CD4-positive, alpha-beta T cell treated with Interleukin-15 for 4 hours (primary cell): ENCODE results near the gene ANO10.
"Not testable (repeated sequence)": the region's sequence is repeated elsewhere in the genome, so short reads cannot be mapped to it uniquely, and the experiment has no call there.

Experiments used
- DNase-seq: peaks from one replicate; pipeline ENCODE4 v3.0.0-alpha.2; 2020; ENCODE audit warnings: low spot score

Gene ANO10, protein sequence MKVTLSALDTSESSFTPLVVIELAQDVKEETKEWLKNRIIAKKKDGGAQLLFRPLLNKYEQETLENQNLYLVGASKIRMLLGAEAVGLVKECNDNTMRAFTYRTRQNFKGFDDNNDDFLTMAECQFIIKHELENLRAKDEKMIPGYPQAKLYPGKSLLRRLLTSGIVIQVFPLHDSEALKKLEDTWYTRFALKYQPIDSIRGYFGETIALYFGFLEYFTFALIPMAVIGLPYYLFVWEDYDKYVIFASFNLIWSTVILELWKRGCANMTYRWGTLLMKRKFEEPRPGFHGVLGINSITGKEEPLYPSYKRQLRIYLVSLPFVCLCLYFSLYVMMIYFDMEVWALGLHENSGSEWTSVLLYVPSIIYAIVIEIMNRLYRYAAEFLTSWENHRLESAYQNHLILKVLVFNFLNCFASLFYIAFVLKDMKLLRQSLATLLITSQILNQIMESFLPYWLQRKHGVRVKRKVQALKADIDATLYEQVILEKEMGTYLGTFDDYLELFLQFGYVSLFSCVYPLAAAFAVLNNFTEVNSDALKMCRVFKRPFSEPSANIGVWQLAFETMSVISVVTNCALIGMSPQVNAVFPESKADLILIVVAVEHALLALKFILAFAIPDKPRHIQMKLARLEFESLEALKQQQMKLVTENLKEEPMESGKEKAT

DNA sequence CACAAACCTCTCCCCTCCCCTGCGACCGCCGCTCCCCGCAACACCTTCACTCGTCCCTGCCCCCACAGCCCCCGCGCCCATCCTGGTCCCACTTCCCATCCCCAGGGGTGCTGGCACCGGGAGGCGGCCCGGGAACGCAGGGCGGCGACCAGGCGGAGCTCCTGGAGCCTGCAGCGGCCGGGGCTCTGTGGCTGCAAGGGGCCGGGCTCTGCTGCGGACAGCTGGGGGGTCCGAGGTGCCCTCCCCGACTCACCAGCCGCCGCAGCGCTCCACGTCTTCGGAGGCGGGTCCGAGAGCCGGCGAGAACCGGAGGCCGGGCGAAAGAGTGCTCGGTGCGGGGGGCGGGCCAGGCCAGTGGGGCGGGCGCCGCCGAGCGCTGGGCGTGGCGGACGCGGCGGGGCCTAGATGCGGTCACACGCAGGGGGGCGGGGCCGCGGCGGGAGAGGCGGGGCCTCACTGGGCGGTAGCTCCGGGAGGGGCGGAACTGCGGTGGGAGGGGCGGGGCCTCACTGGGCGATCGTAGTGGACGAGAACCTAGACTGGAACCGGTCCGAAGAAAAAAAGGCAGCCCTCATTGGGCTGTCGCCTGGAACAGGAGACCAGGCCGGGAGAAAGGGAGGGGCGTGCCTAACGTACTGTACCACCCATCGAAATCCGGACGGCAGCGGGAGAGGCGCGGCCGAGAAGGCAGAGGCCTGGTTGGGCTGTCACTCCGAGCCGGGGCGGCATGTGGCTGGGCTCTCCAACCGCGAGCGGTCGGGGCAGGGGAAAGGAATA, at the start of gene ANO10:
TSS of gene ANO10 (minus strand) at position 356 of the 777 bp plus-strand sequence. CDS start 16,159 bp downstream, outside the sequence.
- DNase-seq: peak; percentile 94

DNA sequence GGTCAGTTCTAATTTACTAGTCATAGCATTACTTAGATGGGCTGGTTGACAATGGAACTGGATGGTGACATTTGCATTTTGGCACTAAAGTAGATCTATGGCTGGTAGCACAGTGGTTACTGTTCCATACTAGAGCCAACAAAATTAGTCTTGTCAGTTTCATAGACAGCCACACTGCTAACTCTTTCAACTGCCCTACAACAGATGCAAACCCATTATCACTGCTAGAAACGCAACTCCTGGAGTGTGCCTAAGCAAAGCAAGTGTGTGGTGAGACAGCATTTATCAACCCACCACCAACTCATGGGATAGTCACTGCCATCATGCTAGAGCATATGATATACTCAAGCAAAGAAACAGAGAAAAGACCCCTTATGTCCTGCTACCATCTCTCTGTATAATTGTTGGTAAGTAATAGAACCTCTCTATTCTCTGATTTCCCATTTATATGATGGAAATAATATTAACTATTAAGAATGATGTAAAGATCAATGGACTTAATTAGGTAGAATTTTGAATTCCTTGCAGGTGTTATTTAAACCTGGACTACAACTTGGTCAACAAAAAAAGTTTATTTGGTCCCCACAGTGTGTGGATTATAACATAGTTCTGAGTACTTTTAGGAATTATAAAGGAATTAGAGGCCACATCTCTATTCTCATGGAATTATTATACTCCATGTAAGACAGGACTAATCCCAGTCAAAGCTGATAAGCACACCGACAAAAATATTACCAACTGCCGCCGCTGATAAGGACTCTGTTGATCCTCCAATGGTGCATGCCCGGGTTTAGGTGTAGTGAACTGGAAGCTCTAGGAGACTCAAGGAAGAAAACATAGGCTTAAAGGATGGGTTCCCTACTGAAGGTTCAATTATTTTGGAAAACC, 49.1 kb upstream of the ANO10 start:
- no peak for DNase-seq

DNA sequence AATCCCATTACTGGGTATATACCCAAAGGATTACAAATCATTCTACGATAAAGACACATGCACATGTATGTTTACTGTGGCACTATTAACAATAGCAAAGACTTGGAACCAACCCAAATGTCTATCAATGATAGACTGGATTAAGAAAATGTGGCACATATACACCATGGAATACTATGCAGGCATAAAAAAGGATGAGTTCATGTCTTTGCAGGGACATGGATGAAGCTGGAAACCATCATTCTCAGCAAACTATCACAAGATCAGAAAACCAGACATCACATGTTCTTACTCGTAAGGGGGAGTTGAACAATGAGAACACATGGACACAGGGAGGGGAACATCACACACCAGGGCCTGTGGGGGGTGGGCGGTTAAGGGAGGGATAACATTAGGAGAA, 43.2 kb upstream of the ANO10 start:
- not testable (repeated sequence) for DNase-seq

DNA sequence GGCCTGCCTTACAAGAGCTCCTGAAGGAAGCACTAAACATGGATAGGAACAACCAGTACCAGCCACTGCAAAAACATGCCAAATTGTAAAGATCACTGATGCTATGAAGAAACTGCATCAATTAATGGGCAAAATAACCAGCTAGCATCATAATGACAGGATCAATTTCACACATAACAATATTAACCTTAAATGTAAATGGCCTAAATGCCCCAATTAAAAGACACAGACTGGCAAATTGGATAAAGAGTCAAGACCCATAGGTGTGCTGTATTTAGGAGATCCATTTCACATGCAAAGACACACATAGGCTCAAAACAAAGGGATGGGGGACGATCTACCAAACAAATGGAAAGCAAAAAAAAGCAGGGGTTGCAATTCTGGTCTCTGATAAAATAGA, 39.6 kb upstream of the ANO10 start:
- DNase-seq: not testable (repeated sequence)

DNA sequence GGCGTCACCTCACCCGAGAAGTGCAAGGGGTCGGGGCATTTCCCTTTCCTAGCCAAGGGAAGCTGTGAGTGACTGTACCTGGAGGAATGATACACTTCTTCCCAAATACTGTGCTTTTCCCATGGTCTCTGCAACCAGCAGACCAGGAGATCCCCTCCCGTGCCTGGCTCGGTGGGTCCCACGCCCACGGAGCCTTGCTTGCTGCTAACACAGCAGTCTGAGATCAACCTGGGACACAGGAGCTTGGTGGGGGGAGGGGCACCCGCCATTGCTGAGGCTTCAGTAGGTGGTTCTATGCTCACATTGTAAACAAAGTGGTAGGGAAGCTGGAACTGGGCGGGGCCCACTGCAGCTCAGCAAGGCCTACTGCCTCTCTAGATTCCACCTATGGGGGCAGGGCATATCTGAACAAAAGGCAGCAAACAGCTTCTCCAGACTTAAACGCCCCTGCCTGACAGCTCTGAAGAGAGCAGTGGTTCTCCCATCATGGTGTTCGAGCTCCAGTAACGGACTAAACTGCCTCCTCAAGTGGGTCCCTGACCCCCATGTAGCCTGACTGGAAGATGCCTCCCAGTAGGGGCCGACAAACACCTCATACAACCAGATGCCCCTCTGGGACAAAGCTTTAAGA, 37.6 kb upstream of the ANO10 start:
- DNase-seq: no peak

DNA sequence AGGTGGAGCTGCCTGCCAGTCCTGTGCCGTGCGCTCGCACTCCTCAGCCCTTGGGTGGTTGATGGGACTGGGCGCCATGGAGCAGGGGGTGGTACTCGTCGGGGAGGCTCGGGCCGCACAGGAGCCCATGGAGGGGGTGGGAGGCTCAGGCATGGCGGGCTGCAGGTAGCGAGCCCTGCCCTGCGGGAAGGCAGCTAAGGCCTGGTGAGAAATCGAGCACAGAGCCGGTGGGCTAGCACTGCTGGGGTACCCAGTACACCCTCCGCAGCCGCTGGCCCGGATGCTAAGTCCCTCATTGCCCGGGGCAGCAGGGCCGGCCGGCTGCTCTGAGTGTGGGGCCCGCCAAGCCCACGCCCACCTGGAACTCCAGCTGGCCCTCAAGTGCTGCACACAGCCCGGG, 34.6 kb upstream of the ANO10 start:
- not testable (repeated sequence) for DNase-seq

DNA sequence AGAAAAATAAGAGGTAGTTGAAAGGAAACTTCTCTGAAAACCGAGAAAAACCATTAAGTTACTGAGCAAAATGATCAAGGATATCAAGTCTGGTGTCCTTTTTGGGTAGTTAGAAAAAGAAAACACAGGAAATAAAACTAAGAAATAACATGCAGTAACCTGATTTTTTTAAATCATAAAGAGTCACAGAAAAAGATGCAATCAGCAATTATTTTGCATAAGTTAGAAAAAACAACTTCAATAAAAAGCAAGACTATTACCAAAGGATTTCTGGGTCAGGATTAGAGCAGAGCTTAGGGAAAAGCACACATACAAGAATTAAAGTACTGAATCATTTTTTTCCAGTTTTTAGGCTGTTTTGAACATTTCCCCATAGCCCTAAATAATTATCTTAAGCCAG, 28.5 kb upstream of the ANO10 start:
- no peak for DNase-seq

DNA sequence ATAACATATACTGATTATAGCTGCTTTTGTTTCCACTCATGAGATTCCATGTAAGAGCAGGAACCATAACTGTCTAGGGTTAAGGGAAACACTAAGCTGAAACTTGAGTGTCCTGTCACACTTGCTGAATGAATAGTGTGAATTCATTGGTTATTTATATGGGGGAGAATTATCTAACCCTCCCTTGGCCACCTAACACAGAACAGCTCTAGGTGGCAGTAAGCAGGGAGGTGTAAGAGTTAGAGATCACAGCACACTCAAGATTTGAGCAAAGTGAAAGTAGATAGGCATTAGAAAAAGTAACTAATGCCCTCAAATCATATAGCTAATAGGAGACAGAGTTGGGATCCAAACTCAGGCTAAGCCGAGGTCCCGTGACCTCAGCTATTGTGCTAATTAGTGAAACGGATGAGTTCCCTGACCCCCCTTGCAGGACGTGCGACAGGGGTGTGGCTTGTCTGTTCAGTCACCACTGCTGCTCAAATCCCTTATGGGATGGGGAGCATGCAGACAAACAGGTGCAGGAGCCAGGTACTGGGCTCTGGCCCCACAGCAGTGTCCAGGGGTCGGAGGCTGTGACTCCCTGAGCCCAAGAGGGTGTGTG, 27.7 kb upstream of the ANO10 start:
- DNase-seq: no peak

DNA sequence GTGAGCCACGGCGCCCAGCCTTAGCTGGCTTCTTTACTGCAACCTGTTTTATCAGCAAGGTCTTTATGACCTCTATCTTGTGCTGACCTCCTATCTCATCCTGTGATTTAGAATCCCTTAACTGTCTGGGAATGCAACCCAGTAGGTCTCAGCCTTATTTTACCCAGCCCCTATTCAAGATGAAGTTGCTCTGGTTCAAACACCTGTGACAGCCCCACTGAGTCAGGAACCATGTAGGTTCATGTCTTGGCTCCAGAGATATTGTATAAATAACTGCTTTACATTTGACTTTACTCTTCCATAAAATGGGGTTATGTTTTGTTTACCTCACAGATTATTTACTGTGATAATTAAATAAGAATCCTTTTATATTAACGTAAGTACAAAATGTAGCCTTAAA, 27.1 kb upstream of the ANO10 start:
- no peak for DNase-seq

DNA sequence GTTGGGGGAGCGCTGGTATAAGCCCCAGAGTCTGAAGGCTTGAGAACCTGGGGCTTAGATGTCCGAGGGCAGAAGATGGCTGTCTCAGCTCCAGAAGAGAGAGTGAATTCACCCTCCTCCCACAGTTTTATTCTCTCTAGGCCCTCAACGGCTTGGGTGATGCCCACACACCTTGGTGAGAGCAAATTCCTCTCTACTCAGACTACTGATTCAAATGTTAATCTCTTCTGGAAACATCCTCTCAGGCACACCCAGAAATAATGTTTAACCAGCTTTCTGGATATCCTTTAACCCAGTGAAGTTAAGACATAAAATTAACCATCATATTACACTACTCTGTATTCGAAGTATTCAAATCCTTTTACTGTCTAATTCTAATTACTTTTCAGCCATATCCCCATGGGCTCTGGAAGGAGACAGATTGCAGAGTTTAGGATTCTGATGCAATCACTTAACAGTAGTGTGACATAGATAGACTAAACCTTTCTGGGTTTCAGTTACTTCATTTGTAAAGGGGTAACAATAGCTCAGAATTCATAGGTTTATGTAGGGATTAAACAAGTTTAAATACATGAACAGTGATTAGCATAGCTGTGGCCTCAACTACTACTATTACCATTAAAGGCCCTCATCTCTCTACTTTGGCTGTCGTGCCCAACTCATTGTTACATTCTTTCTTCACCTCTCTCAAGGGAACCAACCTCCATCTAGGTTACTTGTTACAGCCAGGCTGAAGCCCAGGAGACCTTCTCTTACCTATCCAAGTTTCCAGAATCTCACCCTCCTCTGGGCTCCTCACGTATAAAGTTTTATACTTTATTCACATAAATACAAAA, 25.7 kb upstream of the ANO10 start:
- no peak for DNase-seq

DNA sequence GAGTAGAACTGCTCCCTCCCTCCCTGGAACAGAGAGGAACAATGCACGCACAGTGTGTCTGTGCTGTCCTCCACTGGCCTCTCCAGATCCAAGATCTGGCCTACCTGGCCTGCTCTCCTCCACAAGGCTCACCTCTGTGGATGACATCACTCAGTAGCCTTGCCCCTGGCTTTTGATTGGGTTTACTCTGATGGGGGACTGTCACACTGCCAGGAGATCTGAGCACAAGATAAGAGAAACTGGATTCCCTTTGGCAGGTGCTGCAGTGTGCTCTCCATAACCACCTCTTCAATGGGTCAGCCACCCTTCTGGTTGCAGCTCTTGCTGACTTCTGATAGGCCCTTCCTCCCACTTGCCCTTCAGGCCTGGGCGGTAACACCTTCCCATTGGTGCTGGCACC, 22.6 kb upstream of the ANO10 start:
- DNase-seq: no peak

DNA sequence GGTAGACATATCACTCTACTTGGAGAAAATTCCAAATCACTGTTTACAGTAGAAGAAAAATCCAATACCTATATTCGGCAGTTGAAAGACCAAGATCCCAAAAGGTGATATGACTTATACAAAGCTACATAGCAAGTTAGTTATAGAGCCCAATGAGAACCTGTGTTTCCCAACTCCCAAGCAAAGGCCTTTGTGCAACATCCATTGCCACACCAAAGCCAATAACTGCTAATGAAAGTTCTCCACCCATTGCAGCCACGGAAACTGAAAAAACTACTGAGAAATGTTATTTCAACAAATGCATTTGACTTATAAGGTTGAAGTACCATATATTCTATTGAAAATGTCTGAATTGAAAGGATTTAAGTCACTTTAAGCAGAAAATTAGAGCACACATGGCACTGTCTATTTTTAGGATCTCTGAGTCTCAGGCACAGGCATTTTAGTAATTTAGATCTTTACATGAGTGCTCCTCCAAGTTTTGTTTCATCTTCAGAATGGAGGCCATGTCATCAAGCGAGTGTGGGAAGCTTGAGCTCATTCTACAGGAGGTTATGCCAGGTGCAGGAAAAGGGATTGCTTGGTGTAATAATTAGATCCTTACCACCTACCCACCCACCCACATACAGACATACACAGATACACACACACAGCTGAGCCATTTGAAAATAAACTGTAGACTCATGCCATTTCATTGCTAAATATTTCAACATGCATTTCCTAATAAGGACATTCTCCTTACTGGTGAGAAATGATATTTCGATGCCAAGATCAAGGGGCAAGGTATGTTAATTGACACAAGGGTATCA, 19.7 kb upstream of the ANO10 start:
- DNase-seq: no peak

DNA sequence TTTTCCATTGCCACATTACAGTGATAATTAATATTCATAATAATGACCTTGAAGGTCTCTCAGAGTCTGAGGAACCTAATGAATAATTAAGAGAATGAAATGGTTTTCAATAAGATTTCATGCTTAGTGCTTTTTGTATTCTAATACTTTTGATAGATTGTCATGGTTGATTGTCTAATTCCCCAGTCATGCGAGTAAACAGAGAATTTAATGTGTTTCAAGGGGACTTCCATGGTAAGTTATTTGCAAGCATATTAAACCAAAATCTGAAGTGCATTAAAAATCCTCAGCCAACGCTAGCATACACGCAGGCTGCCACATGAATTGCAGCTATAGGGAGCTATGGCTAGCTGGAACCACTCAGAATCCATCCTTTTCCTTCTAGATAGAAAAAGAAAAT, 18.9 kb upstream of the ANO10 start:
- DNase-seq: no peak

DNA sequence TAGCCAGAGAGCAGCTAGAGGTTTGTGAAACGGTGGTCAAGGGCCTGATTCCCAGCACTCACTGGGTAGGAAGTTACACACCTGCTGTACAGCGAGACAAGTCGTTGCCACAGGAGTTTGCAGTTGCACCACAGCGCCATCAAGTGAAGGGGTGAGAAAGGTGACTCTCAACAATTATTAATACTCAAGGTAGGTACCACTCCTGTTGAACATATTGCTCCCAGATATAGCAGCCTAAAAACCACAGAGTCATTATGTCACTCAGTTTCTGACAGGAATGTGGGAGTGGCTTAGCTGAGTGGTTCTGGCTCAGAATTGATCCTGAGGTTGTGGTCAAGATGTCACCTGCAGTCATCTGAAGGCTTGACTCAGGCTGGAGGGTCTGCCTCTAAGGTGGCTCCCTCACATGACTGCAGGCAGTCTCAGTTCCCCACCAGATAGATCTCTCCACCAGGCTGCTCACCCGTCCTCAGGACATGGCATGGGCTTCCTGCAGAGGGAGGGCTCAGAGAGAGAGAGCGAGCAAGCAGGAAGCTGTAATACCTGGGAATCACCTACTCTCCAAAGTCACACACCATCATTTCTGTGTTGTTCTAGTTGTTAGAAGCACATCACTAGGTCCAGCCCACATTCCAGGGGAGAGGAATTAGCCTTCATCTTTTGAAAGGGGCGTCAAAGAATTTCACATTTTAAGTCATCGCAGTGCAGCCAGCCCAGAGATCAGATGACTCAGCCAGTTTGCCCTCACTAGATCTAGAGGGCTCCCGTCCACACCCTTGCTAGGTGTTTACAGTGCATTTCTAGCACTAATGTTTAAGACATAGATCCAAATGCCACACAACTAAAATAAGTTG, 17.0 kb upstream of the ANO10 start:
- peak; percentile 6 for DNase-seq

DNA sequence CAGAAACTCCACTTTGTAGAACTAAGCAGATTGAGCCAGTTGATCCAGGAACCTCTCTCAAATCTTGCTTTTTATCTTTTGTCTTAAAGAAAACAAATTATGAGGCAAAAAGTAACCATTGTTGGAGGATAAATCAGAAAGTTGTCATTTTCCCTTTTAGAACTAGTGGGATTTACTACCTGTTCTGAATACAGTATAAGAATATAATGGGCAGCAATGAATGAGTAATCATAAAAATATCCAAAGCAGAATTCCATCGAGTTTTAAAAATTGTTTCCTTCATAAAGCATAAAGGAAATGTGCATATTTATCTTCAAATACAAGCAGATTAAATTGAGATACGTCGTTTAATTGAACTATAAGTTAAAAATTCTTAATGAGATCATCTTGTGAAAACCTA, 15.9 kb upstream of the ANO10 start:
- DNase-seq: no peak

DNA sequence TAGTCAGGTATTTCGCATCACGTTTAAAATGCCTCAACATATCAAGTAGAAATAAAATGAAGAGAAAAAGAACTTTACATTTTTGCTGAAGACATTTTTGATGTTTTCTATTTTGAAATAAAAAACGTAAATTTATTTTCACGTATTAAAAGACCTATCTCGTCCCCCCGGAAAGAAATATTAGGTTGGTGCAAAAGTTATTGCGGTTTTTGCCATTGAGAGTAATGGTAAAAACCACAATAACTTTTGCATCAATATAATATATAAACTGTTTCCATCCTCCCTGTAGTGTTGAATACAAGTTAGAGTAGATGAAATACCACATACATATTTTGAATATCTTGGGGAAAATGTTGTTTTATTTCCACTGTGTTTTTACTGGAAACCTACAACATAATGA, 11.2 kb upstream of the ANO10 start:
- DNase-seq: no peak

DNA sequence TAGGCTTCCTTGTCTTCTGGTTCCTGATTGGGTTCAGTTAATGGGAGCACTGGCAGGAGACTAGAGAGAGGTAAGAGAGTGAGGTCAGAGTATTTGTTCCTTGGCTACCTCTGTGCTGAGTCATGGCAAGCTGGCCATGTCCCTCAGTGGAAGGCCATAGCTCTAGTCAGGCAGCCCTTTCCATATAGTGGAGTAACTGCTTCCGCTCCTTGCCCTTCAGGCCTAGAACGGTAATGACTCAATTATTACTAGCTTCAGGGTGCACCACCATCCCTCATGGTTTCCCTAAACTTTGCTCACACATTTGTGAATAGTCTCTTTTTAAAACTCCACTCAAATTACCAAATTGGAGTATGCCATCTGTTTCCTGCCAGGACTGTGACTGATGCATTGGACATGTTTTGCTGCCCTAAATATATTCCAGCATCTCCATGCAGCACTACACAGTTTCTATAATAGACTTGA, 10.5 kb upstream of the ANO10 start:
- DNase-seq: no peak

DNA sequence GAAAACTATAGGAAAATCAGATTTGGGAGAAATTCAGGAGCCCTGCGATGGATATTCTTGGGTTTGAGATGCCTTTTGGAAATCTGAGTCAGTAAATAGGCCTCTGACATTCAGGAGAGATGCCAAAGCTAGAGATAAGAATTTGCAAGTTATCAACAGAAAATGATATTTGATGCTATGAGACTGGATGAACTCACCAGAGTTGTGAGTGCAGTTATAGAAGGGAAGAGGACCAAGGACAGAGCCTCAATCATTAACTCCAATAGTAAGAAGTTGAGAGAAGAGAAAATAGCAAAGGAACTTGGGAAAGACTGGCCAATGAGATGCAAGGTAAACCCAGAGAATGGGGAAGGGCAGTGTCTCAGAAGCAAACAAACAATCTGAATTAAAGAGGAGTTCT, 7.9 kb upstream of the ANO10 start:
- no peak for DNase-seq
